ENCODE results near the gene ARHGEF38. TPM values are rescaled to one million over a fixed set of nuclear protein-coding genes. Genes with fewer than 3 reads are reported as not detected.

Gene ARHGEF38
- total RNA-seq, 3 donors from 2014 or later (not counting 1 experiment from before 2014, with no cell fraction given): not detected

- WGBS (ENCODE audit: insufficient coverage): 100% methylated on average over 1 of the region's 2 CpGs
- TF ChIP-seq CTCF (IDR thresholded peaks at IDR 0.05): no peak
These were observed 118.9 kb downstream of the ARHGEF38 start for GRCh38 chr4:105671301-105671700.

GRCh38 chr4:105674011-105674410 lies 121.6 kb downstream of the ARHGEF38 start:
- Histone ChIP-seq H3K27me3 (ENCODE audit: control insufficient read depth, insufficient read depth, low read length) (no peaks in the 10 kb centered on the region), H3K4me1 (ENCODE audit: control insufficient read depth, insufficient read depth, low read length) (no peaks in the 10 kb centered on the region), H3K4me3 (ENCODE audit: low read length) (no peak overlapping the region), H3K9me3 (ENCODE audit: control insufficient read depth, insufficient read depth, low read length) (no peaks in the 10 kb centered on the region), H3K36me3 (ENCODE audit: control insufficient read depth, insufficient read depth, low read length) (no peaks in the 10 kb centered on the region), H3K27ac (ENCODE audit: low read length) (no peak overlapping the region)
- WGBS (ENCODE audit: insufficient coverage): 100% methylated on average over 1 of the region's 1 CpG
- Mint-ChIP-seq H3K4me1 (no peaks in the 10 kb centered on the region), H3K36me3 (no peaks in the 10 kb centered on the region), H3K4me3 (no peak overlapping the region), H3K27ac (no peak overlapping the region), H3K27me3 (ENCODE audit: low read depth in 2 of 2) (peaks cover 6 to 40% of the 10 kb centered on the region in 2 donors), H3K9me3 (no peaks in the 10 kb centered on the region)
- DNase-seq (no peak), ATAC-seq (no peak)
- intact Hi-C loops (cut with micrococcal nuclease): no loop called here
- TF ChIP-seq CTCF (IDR thresholded peaks at IDR 0.05): no peak

More at GRCh38 chr4:105671301-105671700, 118.9 kb downstream of the ARHGEF38 start:
- Mint-ChIP-seq H3K27ac (no peak overlapping the region), H3K27me3 (ENCODE audit: low read depth in 2 of 2) (peaks cover 11 to 33% of the 10 kb centered on the region in 2 donors), H3K36me3 (no peaks in the 10 kb centered on the region), H3K4me1 (no peaks in the 10 kb centered on the region), H3K9me3 (no peaks in the 10 kb centered on the region), H3K4me3 (no peak overlapping the region)
- no peaks in the 10 kb centered on the region for H3K36me3 ChIP-seq (ENCODE audit: control insufficient read depth, insufficient read depth, low read length)
- no peaks in the 10 kb centered on the region for H3K9me3 ChIP-seq (ENCODE audit: control insufficient read depth, insufficient read depth, low read length)
- DNase-seq (no peak), ATAC-seq (no peak)
- intact Hi-C loops (cut with micrococcal nuclease): no loop called here
- H3K4me3 ChIP-seq (ENCODE audit: low read length): no peak overlapping the region
- peaks cover 4% of the 10 kb centered on the region for H3K27me3 ChIP-seq (ENCODE audit: control insufficient read depth, insufficient read depth, low read length)
- no peak overlapping the region for H3K27ac ChIP-seq (ENCODE audit: low read length)
- no peaks in the 10 kb centered on the region for H3K4me1 ChIP-seq (ENCODE audit: control insufficient read depth, insufficient read depth, low read length)

- no peaks in the 10 kb centered on the region for H3K27me3 ChIP-seq (ENCODE audit: control insufficient read depth, insufficient read depth, low read length)
- no peak for TF ChIP-seq CTCF (IDR thresholded peaks at IDR 0.05)
- H3K27ac ChIP-seq (ENCODE audit: low read length): no peak overlapping the region
- no peak for ATAC-seq
- WGBS (ENCODE audit: insufficient coverage): 97% methylated on average over 2 of the region's 2 CpGs
- no peaks in the 10 kb centered on the region for H3K9me3 ChIP-seq (ENCODE audit: control insufficient read depth, insufficient read depth, low read length)
- peaks cover 8% of the 10 kb centered on the region for H3K36me3 ChIP-seq (ENCODE audit: control insufficient read depth, insufficient read depth, low read length)
- H3K36me3 Mint-ChIP-seq: peaks cover 8% of the 10 kb centered on the region
- intact Hi-C loops (cut with micrococcal nuclease): no loop called here
- no peaks in the 10 kb centered on the region for H3K4me1 Mint-ChIP-seq
- H3K4me3 ChIP-seq (ENCODE audit: low read length): no peak overlapping the region
- no peaks in the 10 kb centered on the region for H3K9me3 Mint-ChIP-seq
- no peak overlapping the region for H3K27ac Mint-ChIP-seq
- peaks cover 4 to 22% of the 10 kb centered on the region in 2 donors for H3K27me3 Mint-ChIP-seq (ENCODE audit: low read depth in 2 of 2)
- H3K4me3 Mint-ChIP-seq: no peak overlapping the region
- no peak for DNase-seq
- no peaks in the 10 kb centered on the region for H3K4me1 ChIP-seq (ENCODE audit: control insufficient read depth, insufficient read depth, low read length)
These were observed 125.3 kb downstream of the ARHGEF38 start for GRCh38 chr4:105677709-105678108.

GRCh38 chr4:105679186-105679585 lies 126.8 kb downstream of the ARHGEF38 start:
- no peaks in the 10 kb centered on the region for H3K9me3 Mint-ChIP-seq
- no peak overlapping the region for H3K4me3 Mint-ChIP-seq
- H3K4me1 ChIP-seq (ENCODE audit: control insufficient read depth, insufficient read depth, low read length): no peaks in the 10 kb centered on the region

More at GRCh38 chr4:105679186-105679585, 126.8 kb downstream of the ARHGEF38 start:
- intact Hi-C loops (cut with micrococcal nuclease): no loop called here
- Histone ChIP-seq H3K27ac (ENCODE audit: low read length) (no peak overlapping the region), H3K9me3 (ENCODE audit: control insufficient read depth, insufficient read depth, low read length) (no peaks in the 10 kb centered on the region), H3K27me3 (ENCODE audit: control insufficient read depth, insufficient read depth, low read length) (no peaks in the 10 kb centered on the region), H3K36me3 (ENCODE audit: control insufficient read depth, insufficient read depth, low read length) (peaks cover 15% of the 10 kb centered on the region), H3K4me3 (ENCODE audit: low read length) (no peak overlapping the region)
- DNase-seq (no peak), ATAC-seq (no peak)
- Mint-ChIP-seq H3K4me1 (no peaks in the 10 kb centered on the region), H3K36me3 (peaks cover 8% of the 10 kb centered on the region), H3K27ac (no peak overlapping the region), H3K27me3 (ENCODE audit: low read depth in 2 of 2) (peaks cover under 1 to 8% of the 10 kb centered on the region in 2 donors)
- WGBS (ENCODE audit: insufficient coverage): 96% methylated on average over 2 of the region's 2 CpGs
- no peak for TF ChIP-seq CTCF (IDR thresholded peaks at IDR 0.05)
